Kidney (tissue), 14 donors: Measurements from ENCODE around the gene WDR46. TPM values are rescaled to one million over a fixed set of nuclear protein-coding genes. Genes with fewer than 3 reads are reported as not detected.

ENCODE experiments used
- DNase-seq, 5 donors: peaks; one replicate each; pipeline ENCODE4 v3.0.0-alpha.2; 2013 to 2020
- FAIRE-seq: peaks from 2 replicates; lab custom pipeline; 2012; peaks lifted over from hg19 to GRCh38; lab: Jason Lieb, UNC
- H3K27ac ChIP-seq, 2 donors: one replicate each; pipeline ENCODE4 v1.7.0; 2013; ENCODE audit warnings: low read depth in 2 of 2, low read length in 2 of 2, inconsistent platforms in 1 of 2
- H3K27me3 ChIP-seq: one replicate; pipeline ENCODE4 v1.7.1; 2013; ENCODE audit warnings: low read length, inconsistent platforms; ENCODE audit not compliant: control insufficient read depth, insufficient read depth
- H3K36me3 ChIP-seq, 3 donors: one replicate each; pipeline versions ENCODE4 v1.7.0 to v1.7.1; 2013; ENCODE audit warnings: low read length in 3 of 3, control low read depth in 1 of 3, inconsistent platforms in 1 of 3; ENCODE audit not compliant: insufficient read depth in 3 of 3, control insufficient read depth in 2 of 3
- H3K4me1 ChIP-seq, 3 donors: one replicate each; pipeline versions ENCODE4 v1.7.0 to v1.7.1; 2013; ENCODE audit warnings: low read length in 3 of 3, inconsistent platforms in 1 of 3, low read depth in 1 of 3; ENCODE audit not compliant: control insufficient read depth in 2 of 3, insufficient read depth in 2 of 3
- H3K4me3 ChIP-seq, 3 donors: one replicate each; pipeline versions ENCODE4 v1.7.0 to v1.8.1; 2013; ENCODE audit warnings: low read length in 3 of 3, control low read depth in 1 of 3, inconsistent platforms in 1 of 3
- H3K9ac ChIP-seq, 3 donors: one replicate each; pipeline versions ENCODE4 v1.7.0 to v1.7.1; 2013; ENCODE audit warnings: low read length in 3 of 3, control low read depth in 1 of 3, inconsistent platforms in 1 of 3
- H3K9me3 ChIP-seq, 3 donors: one replicate each; pipeline versions ENCODE4 v1.7.0 to v1.7.1; 2013; ENCODE audit warnings: low read length in 3 of 3, control low read depth in 1 of 3, inconsistent platforms in 1 of 3; ENCODE audit not compliant: control insufficient read depth in 2 of 3, insufficient read depth in 1 of 3
- CTCF ChIP-seq: IDR thresholded peaks from 3 replicates; pipeline ENCODE4 v1.5.1; 2012; ENCODE audit warnings: mild to moderate bottlenecking, moderate library complexity, borderline replicate concordance; ENCODE audit not compliant: insufficient read depth; ENCODE audit errors: extremely low read depth
- intact Hi-C: fragments of 100-400 bp; cut with DNase I; formaldehyde crosslinking; loops from one replicate; pipeline ENCODE4 v1.11.1; 2022
- polyA plus RNA-seq: library from polyadenylated mRNA; stranded (reverse); fragments of 350-450 nt; fragmentation: Illumina TruSeq; extraction: RNeasy Lipid Tissue Mini Kit (QIAGEN cat#74804); gene quantifications from one replicate; pipeline ENCODE4 v1.2.3, GENCODE V29; 2014; ENCODE audit warnings: low read depth, low replicate concordance; ENCODE audit not compliant: insufficient read depth
- total RNA-seq: library from RNA; stranded (reverse); fragmentation: NEBNext Ultra II Directional; extraction: Animal tissue kit (Norgen Biotek cat#: 25700); gene quantifications from one replicate; pipeline ENCODE4 v1.2.1, GENCODE V29; 2021
- donor health status: control.
- donor health status: control.
- donor health status: control.
- donor health status: control.
- donor health status: control.
- donor health status: DM: yes; HTN: yes; CAD: no.
- donor health status: Normal renal cell carcinoma (clear cell type).

Gene WDR46
- total and polyA plus RNA-seq, 2 donors from 2014 or later = 40.3 to 46.5 TPM

GRCh38 chr6:33299237-33299944 lies 10.4 kb upstream of the WDR46 start:
- intact Hi-C loops = no loop called here
- H3K4me1 ChIP-seq = peaks cover 0 to 13% (median 0%) of the 10 kb centered on the region in 3 donors
- peak overlapping the region; percentile 96 to 98 for H3K27ac ChIP-seq
- FAIRE-seq (no peak), DNase-seq (peak; percentile 93 to 97 (median 96))
- H3K27me3 ChIP-seq = no peaks in the 10 kb centered on the region
- H3K9me3 ChIP-seq = no peaks in the 10 kb centered on the region
- peak overlapping the region; percentile 81 to 97 (median 92) for H3K4me3 ChIP-seq
- peaks cover 4 to 14% (median 9%) of the 10 kb centered on the region in 3 donors for H3K36me3 ChIP-seq
- peak overlapping the region; percentile 81 to 95 (median 88) for H3K9ac ChIP-seq
- TF ChIP-seq CTCF = peak; percentile 52

- H3K4me1 ChIP-seq = peaks cover 0 to 13% (median 0%) of the 10 kb centered on the region in 3 donors
- peak within 1 kb of the TSS; percentile 82 to 97 (median 92) for H3K4me3 ChIP-seq
- no peak for TF ChIP-seq CTCF
- H3K27ac ChIP-seq = peak within 1 kb of the TSS; percentile 96 to 98
- peaks cover 3 to 13% (median 8%) of the 10 kb centered on the region in 3 donors for H3K36me3 ChIP-seq
- FAIRE-seq = no peak
- intact Hi-C loops = no loop called here
- H3K9me3 ChIP-seq = no peaks in the 10 kb centered on the region
- peak within 1 kb of the TSS; percentile 81 to 95 (median 88) for H3K9ac ChIP-seq
- no peaks in the 10 kb centered on the region for H3K27me3 ChIP-seq
- DNase-seq = peak in 3 of 5 donors; percentile 49 to 97 (median 87)
These were observed 9.8 kb upstream of the WDR46 start, which contains the start of gene RGL2 for GRCh38 chr6:33298773-33299236. Gene RGL2, minus strand, starts transcription at chr6:33298942. Its CDS starts 332 bp downstream, at chr6:33298610.

GRCh38 chr6:33297956-33298772 lies 9.1 kb upstream of the WDR46 start:
- Histone ChIP-seq H3K4me3 (peak overlapping the region; percentile 64 to 92 (median 82)), H3K36me3 (peaks cover 2 to 11% (median 11%) of the 10 kb centered on the region in 3 donors), H3K27ac (peak overlapping the region; percentile 96 to 98), H3K27me3 (no peaks in the 10 kb centered on the region), H3K9ac (peak overlapping the region; percentile 49 to 87 (median 76)), H3K4me1 (peaks cover 0 to 13% (median 0%) of the 10 kb centered on the region in 3 donors), H3K9me3 (no peaks in the 10 kb centered on the region)
- intact Hi-C loops = no loop called here
- FAIRE-seq (no peak), DNase-seq (peak; percentile 78 to 90 (median 84))
- TF ChIP-seq CTCF = no peak
